ENCODE results near the gene COL25A1.
"Not testable (repeated sequence)": the region's sequence is repeated elsewhere in the genome, so short reads cannot be mapped to it uniquely, and the experiment has no call there.

Gene COL25A1

DNA sequence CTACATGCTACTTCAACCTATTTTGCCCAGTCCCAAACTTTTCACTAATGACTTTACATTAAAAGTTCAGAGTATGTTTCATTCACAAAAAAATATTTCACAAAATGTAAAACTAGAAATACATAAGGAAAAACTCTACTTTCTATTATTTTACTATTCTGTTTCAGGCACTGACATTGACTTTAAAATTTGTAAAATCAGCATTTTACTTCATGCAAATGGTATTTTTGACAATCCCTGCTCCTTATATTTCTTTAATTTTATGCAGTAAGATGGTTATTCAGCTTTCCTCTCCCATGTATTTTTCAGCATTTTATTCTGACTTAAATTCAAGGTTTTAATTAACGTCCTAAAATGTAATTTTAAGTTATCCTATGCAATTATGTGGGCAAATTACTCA, 178.5 kb downstream of the COL25A1 start:
- no peak for DNase-seq (ENCODE audit: low spot score)

DNA sequence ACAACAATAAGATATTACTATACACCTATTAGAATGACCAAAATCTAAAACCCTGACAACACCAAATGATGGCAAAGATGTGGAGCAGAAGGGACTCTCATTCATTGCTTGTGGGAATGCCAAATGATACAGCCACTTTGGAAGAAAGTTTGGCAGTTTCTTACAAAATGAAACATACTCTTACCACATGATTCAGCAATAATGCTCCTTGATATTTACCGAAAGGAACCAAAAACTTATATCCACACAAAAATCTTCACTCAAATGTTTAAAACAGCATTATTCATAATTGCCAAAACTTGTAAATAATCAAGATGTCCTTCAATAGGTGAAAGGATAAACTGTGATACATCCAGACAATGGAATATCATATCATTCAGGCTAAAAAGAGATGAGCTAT, 180.9 kb downstream of the COL25A1 start:
- no peak for DNase-seq (ENCODE audit: low spot score)

DNA sequence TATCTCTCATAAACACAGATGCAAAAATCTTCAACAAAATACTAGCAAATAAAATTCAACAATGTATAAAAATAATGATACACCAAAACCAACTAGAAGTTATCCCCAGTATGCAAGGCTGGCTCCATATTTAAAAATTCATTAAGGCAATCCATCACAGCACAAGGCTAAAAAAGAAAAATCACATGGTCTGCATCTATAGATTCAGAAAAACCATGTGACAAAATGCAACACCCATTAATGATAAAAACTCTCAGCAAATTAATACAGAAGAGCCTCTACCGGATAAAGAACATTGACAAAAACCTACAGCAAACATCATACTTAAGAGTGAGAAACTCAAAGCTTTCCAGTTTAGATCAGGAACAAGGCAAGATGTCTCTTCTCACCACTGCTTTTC, 182.6 kb downstream of the COL25A1 start:
- no peak for DNase-seq (ENCODE audit: low spot score)

DNA sequence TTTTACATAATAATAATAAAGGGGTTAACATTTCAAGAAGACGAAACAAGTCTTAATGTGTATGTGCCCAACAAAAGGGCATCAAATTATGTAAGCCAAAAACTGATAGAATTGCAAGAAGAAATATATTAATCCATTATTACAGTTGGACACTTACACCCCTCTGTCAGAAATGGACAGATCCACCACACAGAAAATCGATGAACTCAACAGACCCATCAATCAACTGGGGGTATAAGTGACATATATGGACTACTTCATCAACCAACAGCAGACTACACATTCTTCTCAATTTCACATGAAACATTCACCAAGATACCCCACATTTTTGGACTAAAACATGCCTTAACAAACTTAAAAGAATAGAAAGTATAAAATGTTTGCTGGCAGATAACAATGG, 183.8 kb downstream of the COL25A1 start:
- no peak for DNase-seq (ENCODE audit: low spot score)

DNA sequence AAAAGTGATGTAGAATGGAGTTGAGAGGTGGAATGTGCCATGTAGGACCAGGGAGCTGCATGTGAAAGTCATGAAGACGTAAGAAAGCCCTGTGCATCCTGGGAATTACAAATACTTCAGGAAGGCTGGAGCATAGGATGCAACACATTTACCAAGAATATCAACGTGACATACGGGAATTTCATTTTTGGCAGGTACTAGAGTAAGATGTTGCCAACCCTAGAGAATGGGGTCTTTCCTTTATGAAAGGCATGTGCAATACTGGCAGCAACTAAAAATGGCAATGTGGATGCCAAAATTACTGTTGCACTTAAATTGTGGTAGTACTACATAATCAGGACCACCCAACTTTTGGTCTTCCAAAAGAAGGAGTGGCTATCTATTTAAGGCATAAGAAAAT, 188.0 kb downstream of the COL25A1 start:
- no peak for DNase-seq (ENCODE audit: low spot score)

DNA sequence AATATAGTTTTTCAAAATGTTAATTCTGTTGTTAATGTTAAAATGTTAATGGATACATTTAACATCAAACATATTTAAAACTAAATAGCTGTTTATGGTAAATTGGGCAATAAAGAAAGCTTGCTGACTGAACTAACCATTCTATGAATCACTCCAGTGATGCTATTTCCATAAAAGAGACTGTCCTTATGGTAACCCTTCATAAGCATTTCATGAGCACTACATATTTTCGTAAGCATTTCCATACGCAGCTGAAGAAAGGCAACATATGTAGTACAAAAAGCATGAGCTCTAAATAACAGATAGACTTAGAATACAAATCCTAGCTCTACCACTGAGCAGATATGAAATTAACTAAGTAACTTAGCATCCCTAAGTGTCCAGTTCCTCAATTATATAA, 188.9 kb downstream of the COL25A1 start:
- DNase-seq (ENCODE audit: low spot score), result no peak

DNA sequence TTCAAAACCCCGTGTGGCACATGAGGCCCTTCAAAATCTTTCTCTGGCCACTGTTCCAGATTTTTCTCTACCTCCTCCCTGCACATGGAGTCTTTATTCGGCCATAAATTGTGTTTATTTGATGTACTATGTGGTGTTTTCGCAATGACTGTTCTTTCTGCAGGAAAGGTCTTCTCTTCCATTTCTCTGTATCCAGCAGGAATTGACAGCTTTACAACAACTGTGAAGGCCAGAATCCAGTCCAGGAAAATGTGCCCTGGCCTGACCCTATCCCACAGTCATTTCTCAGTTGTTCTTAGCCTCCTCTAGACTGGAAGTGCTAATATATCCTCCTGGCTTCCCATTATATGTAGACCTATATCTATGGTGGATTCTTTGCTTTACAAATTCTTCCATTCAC, 191.4 kb downstream of the COL25A1 start:
- no peak for DNase-seq (ENCODE audit: low spot score)

DNA sequence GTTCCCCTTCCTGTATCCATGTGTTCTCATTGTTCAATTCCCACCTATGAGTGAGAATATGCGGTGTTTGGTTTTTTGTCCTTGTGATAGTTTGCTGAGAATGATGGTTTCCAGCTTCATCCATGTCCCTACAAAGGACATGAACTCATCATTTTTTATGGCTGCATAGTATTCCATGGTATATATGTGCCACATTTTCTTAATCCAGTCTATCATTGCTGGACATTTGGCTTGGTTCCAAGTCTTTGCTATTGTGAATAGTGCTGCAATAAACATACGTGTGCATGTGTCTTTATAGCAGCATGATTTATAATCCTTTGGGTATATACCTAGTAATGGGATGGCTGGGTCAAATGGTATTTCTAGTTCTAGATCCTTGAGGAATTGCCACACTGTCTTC, 194.2 kb downstream of the COL25A1 start:
- DNase-seq (ENCODE audit: low spot score), result not testable (repeated sequence)

DNA sequence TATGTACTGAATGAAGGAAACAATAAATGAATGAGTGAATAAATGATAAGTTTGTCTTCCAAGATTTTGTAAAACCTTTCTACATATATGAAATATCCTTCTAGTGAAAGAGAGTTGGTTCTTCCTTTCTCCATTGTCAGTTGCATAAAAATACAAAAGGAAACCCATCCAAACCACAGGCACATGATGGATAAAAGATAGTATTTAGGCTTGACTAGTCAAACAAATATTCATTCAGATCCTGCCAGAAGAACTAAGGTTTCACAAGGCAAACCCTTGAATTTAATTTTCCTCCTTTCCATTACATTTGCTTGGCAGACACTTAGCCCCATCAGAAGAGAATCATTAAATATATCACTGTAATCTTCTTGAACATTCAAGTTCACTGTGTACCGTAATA, 208.4 kb downstream of the COL25A1 start:
- DNase-seq (ENCODE audit: low spot score), result no peak

DNA sequence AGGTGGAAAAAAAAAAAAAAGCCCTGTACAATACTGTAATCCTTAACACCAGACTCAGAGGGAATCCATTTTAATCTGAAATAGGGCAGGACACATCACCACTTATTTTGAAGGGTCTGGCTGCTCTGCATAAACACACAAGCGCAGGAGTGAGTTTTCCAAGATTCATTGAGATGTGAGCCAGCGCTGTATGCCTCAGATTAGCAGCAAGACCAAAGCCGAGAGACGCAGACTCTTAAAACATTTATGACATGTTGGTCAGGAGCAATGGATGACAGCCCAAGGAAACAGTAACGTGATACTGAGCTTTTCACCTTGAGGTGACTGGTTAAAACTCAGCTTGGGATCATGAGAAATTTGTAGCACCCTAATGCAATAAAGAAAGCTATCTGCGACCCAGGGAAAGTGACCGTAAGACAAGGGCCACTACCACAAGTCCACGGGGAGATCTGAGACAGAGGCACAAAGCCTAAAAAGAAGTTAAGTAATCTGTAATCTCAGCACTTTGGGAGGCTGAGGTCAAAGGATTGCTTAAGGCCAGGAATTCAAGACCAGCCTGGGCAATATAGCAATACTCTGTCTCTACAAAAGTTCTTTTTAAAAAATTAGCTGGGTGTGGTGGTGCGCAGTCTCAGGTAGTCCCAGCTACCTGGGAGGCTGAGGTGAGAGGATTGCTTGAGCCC, 210.6 kb downstream of the COL25A1 start:
- no peak for DNase-seq (ENCODE audit: low spot score)

DNA sequence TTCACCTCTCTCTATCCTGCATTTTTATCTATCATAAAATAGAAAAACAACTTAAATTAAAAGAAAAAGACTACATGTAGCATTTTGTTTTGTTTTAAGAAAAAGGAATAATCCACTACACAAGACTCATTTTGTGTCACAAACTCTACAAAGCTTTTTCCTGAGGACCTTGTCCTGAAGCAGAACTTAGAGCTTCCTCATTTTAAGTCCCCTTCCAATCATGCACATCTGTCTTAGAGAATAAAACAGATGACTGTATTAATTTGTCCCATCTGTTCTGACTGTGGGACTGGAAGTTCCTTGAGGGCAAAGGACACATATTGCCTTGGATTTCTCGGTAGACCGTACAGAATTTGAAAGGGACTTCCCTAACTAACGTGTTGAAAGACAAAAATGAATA, 218.5 kb downstream of the COL25A1 start:
- no peak for DNase-seq (ENCODE audit: low spot score)

DNA sequence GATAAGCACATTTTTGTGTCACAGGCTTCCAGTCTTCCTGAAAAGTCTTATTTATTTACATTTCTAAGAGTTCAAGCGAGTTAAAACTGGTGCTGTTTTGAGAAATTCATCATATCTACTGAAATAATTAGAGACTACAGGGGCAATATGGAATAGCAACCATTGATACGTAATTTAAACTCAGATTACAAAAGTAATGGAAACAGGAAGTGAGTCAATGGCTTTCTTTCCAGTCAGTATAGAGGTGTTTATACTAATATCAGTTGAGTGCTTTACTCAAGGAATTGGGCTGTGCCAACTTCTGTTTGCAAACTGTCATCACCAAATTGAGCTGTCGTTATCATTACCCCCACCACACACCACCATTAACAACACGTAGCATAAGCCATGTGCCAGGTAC, 222.7 kb downstream of the COL25A1 start:
- DNase-seq (ENCODE audit: low spot score), result no peak

DNA sequence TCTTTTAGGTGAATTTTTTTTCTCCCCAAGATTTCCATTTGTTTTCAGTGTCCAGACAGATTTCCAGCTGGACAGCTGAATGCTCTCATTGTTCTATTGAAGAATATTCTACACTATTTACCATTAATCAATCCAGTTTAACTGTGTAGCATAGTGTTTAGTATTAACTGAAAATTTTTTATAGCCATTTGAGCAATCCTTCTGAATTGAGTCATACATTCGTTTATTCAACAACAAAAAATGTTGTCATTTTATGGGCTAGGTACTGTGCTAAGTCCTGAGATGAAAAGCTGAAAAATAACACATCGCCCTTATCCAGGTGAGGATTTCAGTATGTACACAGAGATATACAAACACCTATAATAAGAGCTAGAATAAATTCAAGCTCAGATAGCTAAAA, 223.3 kb downstream of the COL25A1 start:
- DNase-seq (ENCODE audit: low spot score), result no peak

DNA sequence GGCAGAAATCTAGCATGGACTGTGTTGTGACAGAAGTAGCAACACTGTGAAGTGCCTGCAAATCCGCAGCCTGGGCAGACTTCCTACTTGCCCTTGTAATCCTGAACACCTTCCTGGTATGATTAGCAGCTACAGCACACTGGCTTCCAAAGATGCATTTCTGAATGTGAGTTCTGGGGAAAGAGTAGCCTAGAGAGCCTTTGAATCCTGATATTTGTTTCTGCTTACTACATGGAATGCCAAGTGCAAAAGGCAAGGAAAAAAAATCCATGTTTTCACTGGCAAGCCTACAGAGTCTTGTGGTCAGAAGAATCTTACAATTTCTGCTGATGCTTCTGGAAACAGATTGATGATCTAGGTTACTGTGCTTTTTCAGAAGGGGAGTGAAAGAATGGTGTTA, 223.7 kb downstream of the COL25A1 start:
- no peak for DNase-seq (ENCODE audit: low spot score)

DNA sequence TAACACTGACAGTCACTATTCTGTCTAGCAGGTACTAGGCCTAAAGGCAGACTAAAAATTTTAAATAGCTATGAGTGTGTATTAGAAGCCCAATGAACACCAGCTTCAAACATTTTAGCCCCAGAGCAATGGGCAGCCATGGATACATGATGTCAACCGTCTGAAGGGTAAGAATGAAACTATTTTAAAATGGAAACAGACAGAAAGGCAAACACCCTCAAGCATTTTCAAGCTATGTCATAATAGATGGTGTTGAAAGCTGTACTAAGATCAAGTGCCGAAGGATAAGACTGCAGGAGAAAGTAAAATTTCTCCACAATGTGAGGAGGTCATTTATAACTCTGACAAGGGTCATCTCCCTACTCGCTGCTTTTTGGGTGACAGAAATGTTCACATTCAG, 225.0 kb downstream of the COL25A1 start:
- no peak for DNase-seq (ENCODE audit: low spot score)

DNA sequence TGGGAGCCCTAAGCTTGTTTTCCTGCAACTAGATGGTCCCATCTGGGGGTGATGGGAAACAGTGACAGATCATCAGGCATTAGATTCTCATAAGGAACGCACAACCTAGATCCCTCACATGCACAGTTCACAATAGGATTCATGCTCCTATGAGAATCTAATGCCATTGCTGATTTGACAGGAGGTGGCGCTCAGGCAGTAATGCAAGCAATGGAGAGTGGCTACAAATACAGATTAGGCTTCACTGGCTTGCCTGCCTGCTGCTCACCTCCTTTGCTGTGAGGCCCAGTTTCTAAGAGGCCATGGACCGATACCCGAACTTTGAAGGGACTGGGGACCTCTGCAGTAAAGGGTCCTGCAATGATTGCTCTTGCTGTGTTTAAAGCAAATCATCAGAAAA, 225.7 kb downstream of the COL25A1 start:
- DNase-seq (ENCODE audit: low spot score), result not testable (repeated sequence)

DNA sequence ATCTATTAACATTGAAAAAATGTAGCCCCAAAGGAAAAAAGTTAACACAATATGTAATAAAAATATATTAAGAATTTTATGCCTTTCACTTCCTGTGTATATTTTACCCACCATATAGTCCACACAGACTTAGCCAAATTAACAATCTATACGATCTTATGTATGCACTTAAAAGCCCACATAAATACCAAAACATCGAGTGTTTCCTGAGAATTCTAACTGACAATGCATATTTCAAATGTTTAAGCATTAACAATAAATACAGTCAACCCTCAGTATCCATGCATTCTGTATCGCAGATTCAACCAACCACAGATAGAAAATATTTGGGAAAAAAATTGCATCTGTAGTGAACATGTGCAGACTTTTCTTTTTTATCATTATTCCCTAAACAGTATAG, 226.8 kb downstream of the COL25A1 start:
- DNase-seq (ENCODE audit: low spot score), result no peak

DNA sequence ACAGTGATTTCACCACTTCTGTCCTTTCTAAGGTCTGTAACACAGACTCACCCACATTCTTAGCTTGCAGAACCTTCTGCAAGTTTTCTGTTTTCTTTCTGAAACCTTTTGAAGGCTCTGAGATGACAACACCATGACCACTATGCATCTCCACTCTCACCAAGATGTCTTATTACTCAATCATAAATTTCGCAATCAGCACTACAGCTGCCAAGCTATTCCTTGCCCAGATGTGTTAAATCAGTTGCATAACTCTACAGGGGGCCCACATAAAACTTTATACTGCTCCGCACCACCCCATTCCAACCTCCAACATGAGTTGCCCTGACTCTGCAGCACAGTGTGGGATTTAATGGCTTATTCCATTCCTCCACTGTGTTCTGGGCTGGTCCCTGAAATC, 229.9 kb downstream of the COL25A1 start:
- DNase-seq (ENCODE audit: low spot score), result no peak

DNA sequence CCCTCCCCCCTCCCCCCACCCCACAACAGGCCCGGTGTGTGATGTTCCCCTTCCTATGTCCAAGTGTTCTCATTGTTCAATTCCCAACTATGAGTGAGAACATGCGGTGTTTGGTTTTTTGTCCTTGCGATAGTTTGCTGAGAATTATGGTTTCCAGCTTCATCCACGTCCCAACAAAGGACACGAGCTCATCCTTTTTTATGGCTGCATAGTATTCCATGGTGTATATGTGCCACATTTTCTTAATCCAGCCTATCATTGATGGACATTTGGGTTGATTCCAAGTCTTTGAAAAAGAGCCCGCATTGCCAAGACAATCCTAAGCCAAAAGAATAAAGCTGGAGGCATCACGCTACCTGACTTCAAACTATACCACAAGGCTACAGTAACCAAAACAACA, 231.8 kb downstream of the COL25A1 start:
- DNase-seq (ENCODE audit: low spot score), result not testable (repeated sequence)

DNA sequence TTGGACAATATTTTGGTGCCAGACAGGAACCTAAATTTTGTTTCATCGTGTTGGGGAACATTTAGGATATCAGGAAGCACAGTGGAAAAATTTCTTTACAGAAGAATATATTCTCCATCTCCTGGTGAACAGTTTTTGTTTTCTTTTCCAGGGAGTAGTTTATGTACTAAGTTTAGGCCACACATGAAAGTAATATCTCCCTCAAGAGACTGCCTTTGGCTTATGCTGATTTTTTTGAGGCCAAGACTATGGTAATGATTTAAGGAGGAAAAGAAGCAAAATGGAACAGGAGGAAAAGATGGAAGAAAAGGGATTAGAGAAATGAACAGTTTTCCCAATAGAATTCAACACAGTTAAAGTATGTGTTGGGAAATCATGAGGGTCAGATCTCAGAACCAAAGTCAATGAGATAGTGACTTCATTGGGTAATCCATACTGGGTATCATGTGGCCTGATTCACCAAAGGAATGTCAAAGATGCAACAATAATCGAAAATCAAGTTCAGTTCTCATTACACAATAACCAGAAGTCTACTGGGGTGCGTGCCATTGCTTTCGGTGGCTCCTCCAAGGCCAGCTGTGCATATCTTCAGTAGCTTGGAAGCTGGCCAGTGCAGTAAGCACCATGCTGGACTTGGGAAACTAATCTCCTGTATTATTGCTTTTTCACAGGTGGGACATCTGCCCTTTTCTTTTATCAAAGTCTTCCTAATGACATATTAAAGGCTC, 234.8 kb downstream of the COL25A1 start:
- DNase-seq (ENCODE audit: low spot score), result no peak

DNA sequence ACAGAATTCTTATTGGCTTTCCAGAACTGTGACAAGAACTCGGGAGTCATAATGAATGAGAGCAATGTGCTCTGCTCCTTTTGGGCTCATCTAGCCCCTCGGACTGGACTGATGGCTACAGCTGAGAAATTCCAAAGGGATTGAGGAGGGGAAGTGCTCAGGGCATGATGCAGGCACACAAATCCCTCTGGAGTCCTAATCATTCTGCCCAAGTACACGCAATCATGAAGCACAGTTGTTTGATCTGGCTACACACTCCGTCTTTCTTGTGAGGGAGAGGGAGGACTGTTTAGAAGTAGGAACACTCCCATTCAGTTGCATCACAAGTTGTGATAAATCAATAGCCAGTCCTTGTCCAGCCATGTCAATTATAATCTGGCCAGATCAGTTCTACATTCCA, 237.5 kb downstream of the COL25A1 start:
- DNase-seq (ENCODE audit: low spot score), result no peak

DNA sequence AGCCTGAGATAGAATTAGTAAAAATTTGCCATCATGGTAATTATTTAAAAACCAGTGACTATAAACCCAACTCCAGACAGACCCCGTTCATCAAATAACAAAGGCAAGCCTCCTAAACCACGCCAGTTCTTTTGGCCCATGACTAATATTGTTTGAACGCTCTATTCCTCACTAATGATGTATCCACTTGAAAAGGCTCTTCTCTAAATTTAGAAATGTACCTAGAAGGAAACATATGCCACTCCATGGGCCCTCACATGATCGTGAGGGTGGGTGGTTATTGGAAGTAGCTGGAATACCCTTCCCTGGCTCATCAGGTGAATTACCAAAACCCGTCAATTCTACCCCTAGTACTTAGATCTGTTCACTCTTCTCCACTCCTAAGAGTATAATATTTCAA, 249.2 kb downstream of the COL25A1 start:
- no peak for DNase-seq (ENCODE audit: low spot score)

DNA sequence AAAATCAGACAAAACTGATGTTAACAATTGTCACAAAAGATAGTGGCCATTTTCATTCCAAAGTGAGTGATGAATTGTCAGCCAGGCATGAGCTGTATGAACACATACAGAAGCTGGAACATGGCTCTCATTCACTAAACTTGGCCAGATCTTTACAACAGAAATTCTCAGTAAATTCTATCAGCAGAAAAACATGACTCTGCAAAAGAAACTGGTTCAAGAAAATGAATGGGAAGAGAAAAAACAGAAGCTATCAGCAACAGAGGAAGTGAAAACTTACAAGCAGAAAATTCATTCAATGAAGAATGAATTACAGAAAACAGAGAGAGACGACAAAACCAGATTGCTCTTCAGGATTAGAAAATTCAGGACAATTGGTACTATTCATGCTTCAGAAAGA, 249.6 kb downstream of the COL25A1 start:
- no peak for DNase-seq (ENCODE audit: low spot score)

DNA sequence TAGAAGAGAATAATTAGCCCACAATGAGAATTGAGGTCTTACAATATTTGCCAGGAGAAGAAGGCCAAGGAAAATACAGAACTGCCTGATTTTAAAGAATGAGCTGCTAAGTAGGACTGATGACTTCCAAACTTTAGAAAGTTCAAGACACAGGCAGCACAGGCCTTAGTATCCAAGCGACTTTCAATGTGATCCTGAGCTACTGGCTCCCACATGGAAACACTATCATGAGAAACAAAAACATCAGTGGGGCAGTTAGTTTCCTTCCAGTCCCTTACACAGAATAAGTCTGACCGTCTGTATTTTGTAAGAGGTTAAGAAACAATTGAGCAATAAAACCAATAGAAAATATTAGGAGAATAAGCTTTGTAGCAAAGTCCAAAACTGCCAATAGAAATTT, 251.4 kb downstream of the COL25A1 start:
- DNase-seq (ENCODE audit: low spot score), result no peak
